ENCODE results near the gene IDI2.
"Not testable (repeated sequence)": the region's sequence is repeated elsewhere in the genome, so short reads cannot be mapped to it uniquely, and the experiment has no call there.

Gene IDI2

GRCh38 chr10:1025683-1026082, at the start of gene IDI2:
IDI2 (minus strand) TSS chr10:1025859; CDS start chr10:1024723, 1,136 bp downstream.
- in situ Hi-C loops (cut with MboI; ENCODE audit: low sequenced_read_pairs), result no loop called here

GRCh38 chr10:1074748-1075308, 49.2 kb upstream of the IDI2 start:
- in situ Hi-C loops (cut with MboI; ENCODE audit: low sequenced_read_pairs), result no loop called here

- in situ Hi-C loops (cut with MboI; ENCODE audit: low sequenced_read_pairs), result no loop called here
Observed at GRCh38 chr10:1074052-1074747, 48.5 kb upstream of the IDI2 start.

DNA sequence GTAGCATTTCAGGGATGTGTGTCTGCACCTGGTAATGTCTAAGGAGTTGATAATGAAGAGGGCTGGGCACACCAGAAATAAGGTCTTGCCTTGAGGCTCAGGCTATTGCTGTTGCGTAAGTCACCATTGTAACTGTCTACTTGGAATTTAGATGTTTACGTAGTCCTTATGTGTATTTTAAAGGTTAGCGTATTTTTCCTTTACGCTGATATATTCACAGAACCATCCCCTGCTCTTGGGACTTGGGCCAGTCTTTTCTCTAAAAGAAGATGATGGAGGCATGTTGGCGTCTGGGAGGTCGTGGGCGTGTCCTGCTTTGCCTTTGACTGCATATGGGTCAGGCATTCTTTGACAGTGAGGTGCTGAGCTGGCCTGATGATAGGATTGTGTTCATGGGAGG, 45.3 kb upstream of the IDI2 start:
- in situ Hi-C loops (cut with MboI; ENCODE audit: low sequenced_read_pairs), result no loop called here

DNA sequence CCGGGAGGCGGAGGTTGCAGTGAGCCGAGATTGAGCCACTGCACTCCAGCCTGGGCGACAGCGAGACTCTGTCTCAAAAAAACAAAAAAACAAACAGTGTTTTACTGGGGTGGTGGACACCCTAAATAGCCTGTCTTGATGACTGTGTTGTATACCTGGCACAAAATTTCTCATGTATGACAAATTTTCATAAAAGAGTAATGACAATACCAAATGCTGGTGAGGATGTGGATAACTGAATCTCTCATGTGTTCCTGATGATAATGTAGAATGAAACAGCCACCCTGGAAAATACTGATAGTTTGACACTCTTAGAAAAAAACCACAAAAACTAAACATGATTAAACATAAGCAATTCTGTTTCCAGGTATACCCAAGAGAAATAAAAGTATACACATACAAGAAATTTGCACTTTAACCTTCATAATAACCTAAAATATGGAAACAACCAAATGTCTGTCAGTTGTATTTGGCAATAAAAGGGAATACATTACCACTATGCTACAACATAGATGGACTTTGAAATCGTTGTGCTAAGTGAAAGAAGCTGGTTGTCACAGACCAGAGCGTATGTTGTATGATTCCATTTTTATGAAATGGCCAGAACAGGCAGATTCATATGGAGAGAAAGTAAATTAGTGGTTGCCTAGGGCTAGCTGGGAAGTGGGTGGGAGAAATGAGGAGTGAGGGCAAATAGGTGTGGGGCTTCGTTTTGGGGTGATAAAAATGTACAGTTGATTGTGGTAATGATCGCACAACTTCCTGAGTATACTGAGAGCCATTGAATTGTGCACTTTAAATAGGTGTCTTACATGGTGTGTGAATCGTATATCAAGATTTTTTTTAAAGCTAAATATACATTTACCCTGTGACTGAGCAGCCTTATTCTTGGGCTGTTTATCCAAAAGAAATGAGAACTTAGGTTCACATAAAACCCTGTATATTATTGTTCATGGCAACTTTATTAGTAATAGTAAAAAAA, 43.0 kb upstream of the IDI2 start:
- in situ Hi-C loops (cut with MboI; ENCODE audit: low sequenced_read_pairs), result no loop called here

DNA sequence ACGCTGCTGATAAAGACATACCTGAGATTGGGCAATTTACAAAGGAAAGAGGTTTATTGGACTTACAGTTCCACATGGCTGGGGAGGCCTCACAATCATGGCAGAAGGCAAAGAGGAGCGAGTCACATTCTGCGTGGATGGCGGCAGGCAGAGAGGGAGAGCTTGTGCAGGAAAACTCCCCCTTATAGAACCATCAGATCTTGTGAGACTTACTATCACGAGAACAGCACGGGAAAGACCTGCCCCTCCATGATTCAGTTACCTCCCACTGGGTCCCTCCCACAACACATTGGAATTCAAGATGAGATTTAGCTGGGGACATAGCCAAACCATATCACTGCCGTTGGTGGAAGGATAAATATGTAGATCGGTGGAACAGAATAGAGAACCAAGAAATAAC, 41.1 kb upstream of the IDI2 start:
- in situ Hi-C loops (cut with MboI; ENCODE audit: low sequenced_read_pairs), result not testable (repeated sequence)

DNA sequence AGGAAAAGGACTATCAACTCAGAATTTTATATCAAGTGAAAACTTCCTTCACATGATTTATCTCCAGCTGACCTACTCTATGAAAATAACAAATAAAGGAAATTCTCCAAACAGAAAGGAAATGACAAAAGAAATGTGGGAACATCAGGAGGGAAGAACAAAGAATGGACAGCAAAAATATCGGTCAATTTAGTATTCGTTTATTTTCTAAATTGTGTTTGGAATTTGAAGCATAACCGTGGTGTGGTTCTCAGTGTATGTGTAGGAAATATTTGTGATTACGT, 39.2 kb upstream of the IDI2 start:
- in situ Hi-C loops (cut with MboI; ENCODE audit: low sequenced_read_pairs), result no loop called here

- in situ Hi-C loops (cut with MboI; ENCODE audit: low sequenced_read_pairs), result no loop called here
Observed at GRCh38 chr10:1063232-1063865, 37.7 kb upstream of the IDI2 start.

- in situ Hi-C loops (cut with MboI; ENCODE audit: low sequenced_read_pairs), result no loop called here
Observed at GRCh38 chr10:1061930-1062774, 36.5 kb upstream of the IDI2 start.

DNA sequence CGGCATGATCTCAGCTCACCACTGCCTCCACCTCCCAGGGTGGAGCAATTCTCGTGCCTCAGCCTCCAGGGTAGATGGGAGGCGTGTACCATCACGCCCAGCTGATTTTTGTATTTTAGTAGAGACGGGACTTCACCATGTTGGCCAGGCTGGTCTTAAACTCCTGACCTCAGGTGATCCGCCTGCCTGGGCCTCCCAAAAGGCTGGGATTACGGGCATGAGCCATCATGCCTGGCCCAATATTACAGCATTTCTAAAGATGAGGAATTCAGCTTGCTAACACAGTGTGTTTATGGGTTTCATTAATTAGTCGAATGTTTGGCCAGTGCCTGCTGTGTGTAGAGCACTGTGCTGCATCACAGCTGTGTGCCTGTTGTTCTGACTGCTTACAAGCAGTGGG, 34.2 kb upstream of the IDI2 start:
- in situ Hi-C loops (cut with MboI; ENCODE audit: low sequenced_read_pairs), result no loop called here

GRCh38 chr10:1058017-1058416, 32.4 kb upstream of the IDI2 start:
- in situ Hi-C loops (cut with MboI; ENCODE audit: low sequenced_read_pairs), result no loop called here

DNA sequence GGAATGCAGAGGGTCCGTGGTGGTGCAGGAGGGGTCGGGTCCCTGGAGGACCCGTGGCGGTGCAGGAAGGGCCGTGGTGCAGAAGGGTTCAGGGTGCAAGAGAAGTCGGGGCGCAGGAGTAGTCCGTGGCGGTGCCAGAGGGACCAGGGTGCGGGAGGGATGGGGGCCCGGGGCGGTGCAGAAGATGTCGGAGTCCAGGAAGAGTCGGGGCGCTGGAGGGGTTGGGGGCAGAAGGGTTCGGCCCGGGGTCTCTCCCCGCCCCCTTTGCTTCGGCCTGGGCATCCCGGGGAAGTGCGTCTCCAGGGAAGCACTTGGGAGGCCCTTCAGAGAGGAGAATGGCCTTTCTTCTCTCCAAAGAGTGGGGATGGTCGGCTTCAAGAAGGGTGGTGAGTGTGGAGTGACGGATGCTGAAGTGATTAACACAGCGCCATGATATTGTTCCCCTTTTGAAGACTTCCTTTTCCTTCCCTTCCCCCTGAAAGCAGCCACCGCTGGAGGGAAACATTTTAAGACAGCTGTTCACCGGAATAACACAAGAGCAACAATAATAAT, 31.5 kb upstream of the IDI2 start:
- in situ Hi-C loops (cut with MboI; ENCODE audit: low sequenced_read_pairs), result no loop called here

- in situ Hi-C loops (cut with MboI; ENCODE audit: low sequenced_read_pairs), result no loop called here
Observed at GRCh38 chr10:1056326-1057105, 30.9 kb upstream of the IDI2 start, which contains the start of gene WDR37. WDR37 (plus strand) TSS chr10:1056385; CDS start chr10:1072156, 15,771 bp downstream.

GRCh38 chr10:1054684-1055083, 29.0 kb upstream of the IDI2 start:
- in situ Hi-C loops (cut with MboI; ENCODE audit: low sequenced_read_pairs), result no loop called here

DNA sequence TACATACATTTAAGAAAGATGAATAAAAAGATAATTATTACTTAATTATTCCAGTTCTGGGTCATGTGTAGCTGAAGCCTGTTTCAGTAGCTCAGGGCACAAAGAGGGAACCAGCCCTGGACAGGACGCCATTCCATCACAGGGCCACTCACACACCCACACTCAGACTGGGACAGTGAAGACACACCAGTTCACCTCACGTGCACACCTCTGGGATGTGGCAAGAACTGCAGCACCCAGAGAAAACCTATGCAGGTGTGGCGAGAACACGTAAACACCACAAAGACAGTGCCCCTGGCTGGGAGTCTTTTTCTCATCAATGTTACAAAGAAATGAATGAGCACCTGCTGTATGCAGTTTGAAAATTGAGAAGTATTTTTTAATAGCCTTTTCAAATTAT, 24.9 kb upstream of the IDI2 start:
- in situ Hi-C loops (cut with MboI; ENCODE audit: low sequenced_read_pairs), result no loop called here

- in situ Hi-C loops (cut with MboI; ENCODE audit: low sequenced_read_pairs), result no loop called here
Observed at GRCh38 chr10:1050145-1050544, 24.5 kb upstream of the IDI2 start.

DNA sequence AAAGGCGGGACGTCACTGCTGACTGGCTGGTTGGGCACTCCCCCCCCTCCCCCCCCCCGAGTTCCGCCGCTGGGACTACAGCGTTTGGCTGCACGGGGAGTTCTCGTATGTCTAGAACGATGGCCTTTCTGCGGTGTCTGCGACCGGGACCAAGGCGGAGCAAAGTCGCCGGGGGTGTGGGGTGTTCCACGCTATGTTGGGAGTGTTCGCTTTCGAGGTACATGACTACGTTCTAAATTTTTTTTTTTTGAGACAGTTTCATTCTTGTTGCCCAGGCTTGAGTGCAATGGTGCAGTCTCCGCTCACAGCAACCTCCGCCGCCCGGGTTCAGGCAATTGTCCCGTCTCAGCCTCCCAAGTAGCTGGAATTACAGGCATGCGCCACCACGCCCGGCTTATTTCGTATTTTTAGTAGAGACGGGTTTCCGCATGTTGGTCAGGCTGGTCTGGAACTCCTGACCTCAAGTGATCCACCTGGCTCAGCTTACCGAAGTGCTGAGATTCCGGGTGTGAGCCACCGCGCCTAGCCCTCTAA, 23.8 kb upstream of the IDI2 start:
- in situ Hi-C loops (cut with MboI; ENCODE audit: low sequenced_read_pairs), result no loop called here

DNA sequence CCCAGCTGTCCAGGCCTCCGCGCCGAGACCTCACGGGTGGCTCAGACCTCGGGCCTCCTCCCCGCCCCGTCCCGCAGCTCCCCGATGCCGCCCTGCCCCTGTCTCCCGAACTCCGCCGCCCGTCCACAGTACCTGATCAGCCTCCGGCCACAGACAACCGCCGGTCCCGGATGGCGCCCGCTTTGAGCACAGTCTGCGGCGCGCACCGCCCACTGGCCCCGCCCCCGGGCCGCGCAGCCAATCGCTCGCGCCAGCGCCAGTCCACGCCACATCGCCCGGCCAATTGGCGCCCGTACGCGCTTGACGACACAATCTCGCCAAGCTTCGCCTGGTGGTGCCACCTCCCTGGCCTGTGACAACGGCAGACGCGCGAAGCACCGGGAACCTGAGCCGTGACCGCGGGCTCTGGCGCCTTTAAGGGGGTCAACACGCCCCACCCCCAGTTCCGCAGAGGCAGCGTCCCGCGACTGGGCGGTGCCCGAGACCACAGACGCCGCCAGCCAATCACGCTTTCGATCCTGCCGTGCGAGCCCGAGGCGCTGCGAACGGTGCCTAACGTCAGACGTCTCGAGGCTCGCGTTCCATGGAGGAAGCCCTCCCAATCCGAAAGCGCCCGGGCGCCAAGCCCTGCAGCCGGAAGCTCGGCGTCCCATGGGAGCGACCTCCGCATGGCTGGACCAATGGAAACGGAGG, 23.2 kb upstream of the IDI2 start, which contains the start of gene IDI1:
Gene IDI1, minus strand, starts transcription at position 388 of the 693 bp plus-strand sequence. Its CDS starts 116 bp downstream, at position 272.
- in situ Hi-C loops (cut with MboI; ENCODE audit: low sequenced_read_pairs), result no loop called here
